Measurements from ENCODE around the gene SAA1.
"Not testable (repeated sequence)": the region's sequence is repeated elsewhere in the genome, so short reads cannot be mapped to it uniquely, and the experiment has no call there.

Gene SAA1

GRCh38 chr11:18261721-18262120 is 4.3 kb upstream of the SAA1 start:
- DNase-seq = no peak

DNA sequence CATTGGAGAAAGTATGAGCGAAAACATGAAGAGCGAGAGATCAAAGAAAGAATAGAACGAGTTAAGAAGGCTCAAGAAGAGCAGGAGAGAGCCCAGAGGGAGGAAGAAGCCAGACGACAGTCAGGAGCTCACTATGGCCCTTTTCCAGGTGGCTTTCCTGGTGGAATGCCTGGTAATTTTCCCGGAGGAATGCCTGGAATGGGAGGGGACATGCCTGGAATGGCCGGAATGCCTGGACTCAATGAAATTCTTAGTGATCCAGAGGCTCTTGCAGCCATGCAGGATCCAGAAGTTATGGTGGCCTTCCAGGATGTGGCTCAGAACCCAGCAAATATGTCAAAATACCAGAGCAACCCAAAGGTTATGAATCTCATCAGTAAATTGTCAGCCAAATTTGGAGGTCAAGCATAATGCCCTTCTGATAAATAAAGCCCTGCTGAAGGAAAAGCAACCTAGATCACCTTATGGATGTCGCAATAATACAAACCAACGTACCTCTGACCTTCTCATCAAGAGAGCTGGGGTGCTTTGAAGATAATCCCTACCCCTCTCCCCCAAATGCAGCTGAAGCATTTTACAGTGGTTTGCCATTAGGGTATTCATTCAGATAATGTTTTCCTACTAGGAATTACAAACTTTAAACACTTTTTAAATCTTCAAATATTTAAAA is 3.2 kb upstream of the SAA1 start:
- DNase-seq = not testable (repeated sequence)

- DNase-seq = no peak
Measured at GRCh38 chr11:18264035-18264434, 2.0 kb upstream of the SAA1 start.

GRCh38 chr11:18264677-18265555 is 1.1 kb upstream of the SAA1 start:
- no peak for DNase-seq

DNA sequence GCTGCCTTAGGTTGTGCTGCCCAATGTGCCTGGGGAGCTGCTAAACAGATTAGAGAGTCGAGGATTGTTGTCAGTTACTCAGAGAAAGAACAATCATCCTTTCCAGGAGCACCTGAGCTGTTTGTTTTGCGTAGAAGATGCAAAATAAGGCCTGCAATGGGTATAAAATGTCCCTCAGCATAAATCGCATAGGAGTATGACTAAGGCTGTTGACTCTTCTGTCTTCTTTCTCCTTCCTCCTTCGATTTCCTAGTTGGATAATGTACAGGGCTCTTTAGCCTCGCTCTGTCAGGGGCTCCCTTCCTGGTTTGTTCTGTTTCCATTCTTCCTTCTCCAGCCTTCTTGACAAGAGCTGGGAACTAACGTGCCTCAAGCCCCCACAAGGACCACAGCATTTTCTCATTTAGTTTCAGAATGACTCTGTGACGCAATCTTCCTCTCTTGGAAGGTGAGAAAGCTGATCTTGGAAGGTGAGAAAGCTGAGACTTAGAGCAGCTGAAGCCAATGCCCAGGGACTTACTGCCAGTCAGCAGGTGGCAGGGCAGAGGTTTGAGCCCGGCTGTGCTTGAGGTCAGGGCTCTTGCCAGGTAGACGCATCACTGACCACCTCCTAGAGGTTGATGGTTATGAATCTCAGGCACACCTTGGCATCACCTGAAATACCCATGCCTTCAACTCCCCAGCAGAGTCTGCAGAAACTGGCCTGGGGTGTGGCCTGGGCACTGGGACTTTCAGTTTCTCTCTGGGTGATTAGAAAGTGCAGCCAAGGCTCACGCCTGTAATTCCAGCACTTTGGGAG is 1.5 kb downstream of the SAA1 start:
- not testable (repeated sequence) for DNase-seq

DNA sequence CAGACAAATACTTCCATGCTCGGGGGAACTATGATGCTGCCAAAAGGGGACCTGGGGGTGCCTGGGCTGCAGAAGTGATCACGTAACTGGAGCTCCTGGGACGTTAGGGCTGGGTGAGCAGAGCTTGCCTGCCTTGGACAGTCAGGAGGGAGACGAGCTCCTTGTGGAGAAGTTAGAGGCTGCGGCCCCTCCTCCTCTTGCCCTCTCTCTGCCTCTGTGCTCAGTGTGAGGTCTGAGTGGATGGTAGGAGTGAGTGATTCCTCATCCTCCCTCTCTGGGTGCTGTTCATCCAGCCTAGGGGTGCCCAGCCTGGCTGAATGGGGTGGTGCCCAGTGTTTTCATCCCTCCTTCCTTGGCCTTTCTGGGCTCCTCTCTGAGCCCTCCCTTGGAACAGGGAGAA is 3.2 kb downstream of the SAA1 start:
- DNase-seq = not testable (repeated sequence)

- no peak for DNase-seq
Measured at GRCh38 chr11:18270102-18270501, 4.0 kb downstream of the SAA1 start.

GRCh38 chr11:18271206-18271605 is 5.1 kb downstream of the SAA1 start:
- DNase-seq = no peak

- no peak for DNase-seq
Measured at GRCh38 chr11:18277565-18278271, 11.7 kb downstream of the SAA1 start.

DNA sequence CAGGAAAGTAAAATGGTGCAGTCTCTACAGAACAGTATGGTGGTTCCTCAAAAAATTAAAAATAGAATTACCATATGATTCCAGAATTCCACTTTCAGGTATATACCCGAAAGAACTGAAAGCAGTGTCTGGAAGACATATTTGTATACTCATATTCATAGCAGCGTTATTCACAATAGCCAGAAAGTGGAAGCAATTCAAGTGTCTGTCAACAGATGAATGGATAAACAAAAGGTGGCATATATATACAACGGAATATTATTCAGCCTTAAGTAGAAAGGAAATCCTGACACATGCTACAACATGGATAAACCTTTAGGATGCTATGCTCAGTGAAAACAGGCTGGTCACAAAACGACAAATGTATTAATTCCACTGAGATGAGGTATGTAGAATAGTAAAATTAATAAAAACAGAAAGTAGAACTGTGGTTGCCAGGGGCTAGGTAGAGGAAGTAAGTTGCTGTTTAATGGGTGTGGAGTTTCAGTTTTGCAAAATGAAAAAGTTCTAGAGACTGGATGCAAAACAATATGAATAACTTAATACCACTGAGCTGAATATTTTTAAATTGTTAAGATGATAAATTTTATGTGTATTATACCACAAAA is 14.5 kb downstream of the SAA1 start:
- DNase-seq = no peak

GRCh38 chr11:18282626-18283025 is 16.6 kb downstream of the SAA1 start:
- no peak for DNase-seq

GRCh38 chr11:18285841-18286240 is 19.8 kb downstream of the SAA1 start:
- no peak for DNase-seq

DNA sequence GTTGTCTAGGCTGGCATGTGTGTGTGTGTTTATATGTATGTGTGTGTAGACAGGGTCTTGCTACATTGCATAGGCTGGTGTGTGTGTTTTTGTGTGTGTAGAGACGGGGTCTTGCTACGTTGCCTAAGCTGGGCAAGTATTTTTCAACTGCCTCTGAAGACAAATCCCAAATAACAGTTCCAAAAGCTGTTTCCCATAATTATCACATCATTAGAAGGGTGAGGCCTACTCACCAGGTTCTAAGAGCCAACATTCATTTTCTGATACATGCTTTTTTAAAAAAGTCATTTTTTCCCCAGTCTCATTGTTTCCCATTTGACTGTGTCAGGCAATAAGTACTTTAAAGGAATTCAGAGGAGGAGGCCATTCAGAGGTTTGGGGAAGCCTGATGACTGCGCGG is 22.8 kb downstream of the SAA1 start:
- no peak for DNase-seq

- DNase-seq = no peak
Measured at GRCh38 chr11:18294862-18295261, 28.8 kb downstream of the SAA1 start.

- no peak for DNase-seq
Measured at GRCh38 chr11:18295316-18295715, 29.3 kb downstream of the SAA1 start.

DNA sequence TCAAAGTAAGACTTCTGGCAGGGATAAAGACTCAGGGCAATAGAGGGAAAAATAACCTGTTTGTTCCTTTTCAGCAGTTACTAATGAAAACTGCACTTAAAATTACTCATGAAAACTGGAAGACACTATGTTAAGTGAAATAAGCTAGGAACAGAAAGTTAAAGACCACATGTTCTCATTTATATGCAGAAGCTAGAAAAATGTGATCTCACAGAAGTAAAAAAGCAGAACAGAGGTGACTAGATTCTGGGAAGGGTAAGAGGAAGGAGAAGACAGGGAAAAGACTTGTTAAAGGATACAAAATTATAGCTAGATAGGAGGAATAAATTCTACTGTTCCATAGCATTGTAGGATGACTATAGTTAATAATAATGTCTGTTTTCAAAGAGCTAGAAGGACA is 33.7 kb downstream of the SAA1 start:
- DNase-seq = no peak

DNA sequence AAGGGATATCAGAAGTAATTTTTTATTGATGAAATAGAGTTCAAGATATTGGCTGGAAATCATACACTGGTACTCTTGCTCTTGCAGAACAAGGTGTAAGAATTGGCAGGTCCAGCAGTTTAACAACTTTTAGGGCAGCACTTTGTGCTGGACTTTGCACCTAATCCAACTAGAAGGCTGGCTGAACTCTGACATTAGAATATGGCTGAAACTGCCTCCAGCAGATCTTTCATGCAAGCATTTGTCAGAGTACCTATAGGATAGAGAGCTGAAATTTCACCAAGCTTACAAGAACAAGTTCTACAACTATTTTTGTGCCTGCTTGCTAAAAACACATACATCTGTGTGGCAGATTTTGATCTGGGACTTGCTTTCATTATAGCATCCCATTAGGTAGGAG is 38.7 kb downstream of the SAA1 start:
- no peak for DNase-seq

DNA sequence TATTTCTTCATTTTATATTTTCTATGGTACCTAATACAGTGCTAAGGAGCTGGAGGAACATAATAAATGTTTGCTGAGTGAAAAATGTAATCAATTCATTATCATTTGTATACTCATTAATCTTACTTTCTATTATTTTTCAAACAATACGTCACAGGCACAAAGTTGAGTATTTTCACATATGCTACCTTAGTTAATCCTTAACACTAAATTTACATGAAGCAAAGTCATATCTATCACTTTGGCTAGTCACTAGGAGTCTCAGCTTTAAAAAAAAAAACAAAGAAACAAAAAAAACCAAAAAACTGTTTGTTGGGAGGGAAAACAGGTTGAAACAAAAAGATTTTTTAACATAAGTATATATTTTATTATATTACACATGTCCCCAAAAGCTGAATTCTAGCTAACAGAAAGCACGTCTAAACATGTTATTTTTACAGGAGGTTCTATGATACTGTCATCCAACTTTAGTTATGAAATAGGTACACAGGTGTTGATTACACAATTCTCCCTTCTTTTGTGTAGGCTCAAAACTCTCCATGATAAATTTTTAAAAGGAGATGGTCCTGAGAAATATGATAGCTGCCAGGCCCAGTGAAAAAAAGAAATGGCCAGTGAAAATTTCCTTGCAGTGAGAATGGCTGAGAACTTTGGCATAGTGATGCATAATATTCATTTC is 41.5 kb downstream of the SAA1 start:
- DNase-seq = no peak

GRCh38 chr11:18308242-18308641 is 42.2 kb downstream of the SAA1 start:
- DNase-seq = no peak

GRCh38 chr11:18309691-18310090 is 43.6 kb downstream of the SAA1 start:
- DNase-seq = no peak

DNA sequence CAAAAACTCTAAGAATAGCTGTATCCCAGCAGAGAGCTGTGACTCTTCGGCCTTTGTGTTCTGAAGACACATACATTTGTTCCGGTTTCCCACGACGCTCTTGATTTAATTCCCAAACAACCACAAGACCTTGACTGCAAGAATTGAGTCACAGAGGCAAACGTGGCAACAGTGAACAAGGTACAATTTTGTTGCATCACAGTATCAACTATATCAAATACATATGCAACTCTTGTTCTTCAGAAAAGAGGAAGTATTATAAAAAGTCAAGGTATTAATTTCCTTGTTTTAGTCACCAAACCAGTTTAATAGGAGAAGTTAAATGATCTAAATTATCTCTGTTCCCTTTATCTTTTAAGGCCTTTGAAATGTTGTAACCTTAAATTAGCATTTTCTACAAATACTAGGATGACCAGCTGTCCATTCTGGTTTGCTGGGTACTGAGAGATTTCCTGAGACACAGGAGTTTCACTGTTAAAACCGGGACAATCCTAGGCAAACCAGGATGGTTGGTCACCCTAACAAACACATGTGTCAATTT is 44.8 kb downstream of the SAA1 start:
- DNase-seq = no peak

DNA sequence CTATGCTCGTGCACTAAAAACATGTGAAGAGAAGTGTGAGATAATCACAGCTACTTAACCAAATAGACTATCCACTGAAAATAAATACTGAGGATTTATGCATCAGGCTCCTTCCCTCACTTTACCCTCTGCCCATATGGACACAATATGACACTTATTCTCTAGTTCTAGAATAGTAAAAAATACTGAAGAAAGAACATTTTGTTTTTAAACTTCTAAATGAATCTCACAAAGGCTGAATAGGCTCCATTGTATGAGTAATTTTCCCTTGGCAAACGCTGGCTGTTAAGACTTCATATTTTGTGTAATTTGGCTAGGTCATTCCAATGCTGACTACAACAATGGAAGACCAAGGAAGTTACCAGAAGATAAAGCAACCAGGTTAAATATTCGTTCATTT is 45.9 kb downstream of the SAA1 start:
- no peak for DNase-seq

All from activated T-cell treated with anti-CD3 and anti-CD28 coated beads for 4 hours (primary cell).